Erythroblast (primary cell): ENCODE data around the gene CDK14.
"Not testable (repeated sequence)": the region's sequence is repeated elsewhere in the genome, so short reads cannot be mapped to it uniquely, and the experiment has no call there.

Experiments used
- DNase-seq, 2 experiments: peaks; one replicate each; lab custom pipeline; 2025; lab: John Stamatoyannopoulos, UW
- GATA1 ChIP-seq: IDR thresholded peaks from 2 replicates; pipeline ENCODE4 v1.6.1; 2011; ENCODE audit warnings: low read depth, mild to moderate bottlenecking, control low read depth, low read length, moderate library complexity
- POLR2A ChIP-seq: IDR thresholded peaks from 2 replicates; pipeline ENCODE4 v1.6.1; 2011; ENCODE audit warnings: mild to moderate bottlenecking, low read length

CDK14 gene

DNA sequence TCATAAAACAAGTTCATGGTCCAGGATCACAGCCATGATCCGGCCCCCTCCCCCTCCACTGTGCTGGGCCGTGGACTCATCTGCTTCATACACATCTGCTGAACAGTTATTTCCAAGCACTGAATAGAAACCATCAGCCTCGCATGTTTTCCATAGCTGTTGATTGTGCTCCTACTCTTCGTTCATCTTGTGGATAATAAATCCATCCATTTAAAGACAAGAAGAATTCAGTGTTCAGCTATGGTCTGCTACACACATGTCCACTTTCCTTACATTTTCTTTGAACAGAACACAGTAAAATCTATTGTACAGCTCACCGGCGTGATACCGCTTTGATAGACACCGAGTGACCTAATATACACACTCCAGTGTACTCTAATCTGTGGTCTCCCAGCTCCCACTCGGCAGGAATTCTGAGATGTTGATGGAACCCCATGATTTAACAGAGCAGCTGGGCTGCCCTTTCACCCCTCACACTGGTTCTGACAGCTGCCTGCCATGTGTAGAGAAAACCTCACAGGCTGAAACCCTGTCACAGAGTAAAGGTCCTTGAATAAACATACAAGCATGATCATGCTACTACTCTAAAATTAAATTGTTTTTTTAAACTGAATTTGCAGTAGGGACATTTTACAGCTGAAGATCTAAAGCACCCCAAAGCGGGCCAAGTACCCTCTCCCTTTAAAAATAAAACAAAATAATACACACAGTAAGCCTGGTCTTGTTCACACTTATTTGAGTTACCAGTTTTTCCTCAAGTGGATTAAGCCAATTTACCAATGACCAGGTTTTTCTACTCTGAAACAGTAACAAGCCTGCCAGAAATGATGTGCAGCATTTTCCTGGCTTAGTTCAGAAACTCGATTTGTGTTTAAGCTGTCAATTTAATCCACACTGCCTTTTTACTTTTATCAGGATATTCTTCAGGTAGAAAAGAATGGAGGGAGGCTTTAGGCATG is 573.0 kb downstream of the CDK14 start:
- no peak for TF ChIP-seq POLR2A
- no peak for DNase-seq

DNA sequence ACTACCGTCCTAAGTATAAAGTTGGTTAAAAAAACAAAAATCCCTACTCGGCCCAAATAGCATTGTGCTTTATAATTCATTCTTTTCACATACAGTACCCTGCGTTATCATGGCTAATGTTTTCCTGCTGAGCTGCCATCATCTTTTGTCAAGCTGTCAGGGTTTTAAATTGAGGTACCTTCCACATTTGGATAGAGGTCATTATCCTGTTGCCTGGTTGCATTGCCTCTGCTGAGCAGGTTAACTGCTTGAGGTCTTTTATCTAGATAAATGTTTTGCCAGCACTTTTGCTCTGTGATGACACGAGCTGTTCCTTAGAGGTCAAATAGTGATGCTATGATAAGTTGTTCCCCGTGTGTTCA is 573.7 kb downstream of the CDK14 start:
- TF ChIP-seq POLR2A (no peak), GATA1 (no peak)
- no peak for DNase-seq

DNA sequence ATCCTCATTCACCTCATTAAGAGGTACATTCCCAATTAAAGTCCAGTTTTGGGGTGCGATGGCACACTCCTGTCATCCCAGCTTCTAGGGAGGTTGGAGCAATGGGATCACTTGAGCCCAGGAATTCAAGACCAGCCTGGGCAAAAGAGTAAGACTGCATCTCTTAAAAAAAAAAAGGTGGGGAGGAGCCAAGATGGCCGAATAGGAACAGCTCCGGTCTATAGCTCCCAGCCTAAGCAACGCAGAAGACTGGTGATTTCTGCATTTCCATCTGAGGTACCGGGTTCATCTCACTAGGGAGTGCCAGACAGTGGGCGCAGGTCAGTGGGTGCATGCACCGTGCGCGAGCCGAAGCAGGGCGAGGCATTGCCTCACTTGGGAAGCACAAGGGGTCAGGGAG is 577.1 kb downstream of the CDK14 start:
- DNase-seq = not testable (repeated sequence)

DNA sequence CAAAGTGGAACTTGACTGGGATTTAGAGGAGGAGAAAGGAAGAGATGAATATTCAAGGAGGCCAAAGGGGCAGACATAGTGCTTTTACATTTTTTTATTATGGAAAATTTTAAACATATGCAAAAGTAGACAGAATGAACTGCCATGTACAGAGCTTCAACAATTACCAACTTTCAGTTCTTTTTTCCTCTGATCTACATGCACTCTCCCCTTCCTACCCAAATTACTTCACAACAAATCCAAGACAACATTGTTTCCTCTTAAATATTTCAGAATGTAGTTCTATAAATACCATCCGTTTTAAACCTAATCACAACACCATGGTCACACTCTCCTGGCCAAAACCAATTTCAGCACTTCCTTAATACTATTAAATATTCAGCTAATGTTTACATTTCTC is 584.6 kb downstream of the CDK14 start:
- no peak for DNase-seq
- TF ChIP-seq GATA1 = no peak
- no peak for TF ChIP-seq POLR2A

DNA sequence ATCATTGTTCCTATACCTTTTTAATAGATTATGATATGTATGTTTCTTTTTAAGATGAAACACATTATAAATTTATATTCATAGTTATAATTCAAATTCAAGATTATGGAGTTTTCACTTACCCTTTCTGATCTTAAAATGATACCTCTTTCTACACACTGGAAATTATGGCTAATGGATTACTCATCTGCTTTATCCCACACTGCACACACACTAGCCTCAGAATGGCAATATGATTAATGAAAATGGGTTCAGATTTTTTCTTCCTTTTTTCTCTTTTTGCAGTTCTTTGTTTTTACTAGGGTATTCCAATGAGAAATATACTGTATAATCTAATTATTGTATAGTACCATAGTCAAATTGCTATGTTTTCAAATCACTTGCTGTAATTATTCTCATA is 585.8 kb downstream of the CDK14 start:
- no peak for DNase-seq
- no peak for TF ChIP-seq GATA1
- no peak for TF ChIP-seq POLR2A

DNA sequence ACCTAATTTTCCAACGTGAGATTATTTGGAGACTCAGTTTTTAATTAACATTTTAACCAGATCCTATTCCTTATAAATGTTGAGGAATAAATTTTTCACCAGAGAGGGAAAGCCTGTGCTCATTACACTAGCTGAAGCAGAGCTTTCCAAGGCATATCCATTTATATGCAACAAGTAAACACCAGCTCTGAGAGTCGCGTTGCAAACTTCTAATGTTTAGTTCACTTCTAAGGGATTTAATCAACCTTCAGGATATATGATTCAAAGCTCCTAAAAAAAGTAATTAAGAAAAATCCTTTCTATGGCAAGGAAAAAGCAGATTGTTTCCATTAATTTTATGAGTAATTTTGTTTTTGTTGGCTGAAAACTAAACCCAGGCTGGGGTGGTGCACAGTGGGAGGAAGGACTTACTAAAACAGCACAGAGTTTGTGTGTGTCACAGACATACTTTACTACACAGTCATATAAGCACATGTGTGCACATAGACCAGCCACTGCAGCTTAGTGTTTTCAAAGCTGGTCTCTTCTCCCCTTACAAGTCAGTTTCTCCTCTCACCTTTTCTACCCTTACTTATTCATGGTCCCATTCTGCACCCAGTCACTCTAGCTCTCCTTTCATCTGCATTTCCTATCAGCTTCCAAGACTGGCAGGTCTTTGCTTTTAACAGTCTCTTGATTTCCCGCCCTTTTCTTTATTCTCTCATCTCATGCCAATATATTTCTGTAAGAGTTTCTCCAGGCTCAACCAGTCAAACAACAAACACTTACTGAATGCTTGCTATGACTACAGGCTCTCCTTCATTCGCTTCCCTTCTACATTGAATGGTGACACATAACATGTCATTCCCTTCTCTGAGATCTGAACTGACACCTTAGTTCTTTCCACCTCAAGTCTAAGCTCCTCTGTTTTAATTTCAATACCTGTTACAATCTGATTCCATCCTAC is 587.0 kb downstream of the CDK14 start:
- TF ChIP-seq POLR2A (no peak), GATA1 (no peak)
- DNase-seq = no peak

DNA sequence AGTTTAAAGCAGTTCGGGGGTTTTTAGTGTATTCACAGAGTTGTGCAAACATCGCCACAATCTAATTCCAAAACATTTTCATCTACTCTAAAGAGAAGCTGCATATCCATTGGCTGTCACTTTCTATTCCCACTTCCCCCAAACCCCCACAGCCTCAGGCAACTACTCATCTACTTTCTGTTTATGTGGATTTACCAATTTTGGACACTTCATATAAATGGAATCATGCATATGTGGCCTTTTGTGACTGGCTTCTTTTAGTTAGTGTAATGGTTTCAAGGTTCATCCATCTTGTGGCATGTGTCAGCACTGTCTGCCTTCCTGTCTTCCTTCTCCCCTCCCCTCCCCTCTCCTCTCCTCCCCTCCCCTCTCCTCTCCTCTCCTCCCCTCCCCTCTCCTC is 589.6 kb downstream of the CDK14 start:
- no peak for DNase-seq
- TF ChIP-seq GATA1 (no peak), POLR2A (no peak)

DNA sequence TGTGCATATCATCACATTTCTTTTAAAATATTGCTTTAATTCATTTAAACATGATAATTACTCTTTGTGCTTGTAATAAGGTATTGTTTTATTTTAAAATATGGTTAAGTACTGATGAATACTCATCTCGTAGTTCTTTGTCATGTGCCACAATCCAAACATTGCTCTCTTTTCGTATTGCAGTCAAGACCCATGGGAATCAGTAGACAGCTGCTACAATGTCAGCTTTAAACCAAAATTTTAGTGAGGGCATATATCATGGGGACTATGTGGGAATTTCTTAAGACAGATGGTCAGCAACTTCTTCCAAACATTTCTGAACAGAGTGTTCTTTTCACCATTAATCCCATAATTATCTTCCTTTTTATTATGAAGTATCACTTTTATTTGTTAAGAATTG is 590.9 kb downstream of the CDK14 start:
- no peak for TF ChIP-seq POLR2A
- no peak for DNase-seq

DNA sequence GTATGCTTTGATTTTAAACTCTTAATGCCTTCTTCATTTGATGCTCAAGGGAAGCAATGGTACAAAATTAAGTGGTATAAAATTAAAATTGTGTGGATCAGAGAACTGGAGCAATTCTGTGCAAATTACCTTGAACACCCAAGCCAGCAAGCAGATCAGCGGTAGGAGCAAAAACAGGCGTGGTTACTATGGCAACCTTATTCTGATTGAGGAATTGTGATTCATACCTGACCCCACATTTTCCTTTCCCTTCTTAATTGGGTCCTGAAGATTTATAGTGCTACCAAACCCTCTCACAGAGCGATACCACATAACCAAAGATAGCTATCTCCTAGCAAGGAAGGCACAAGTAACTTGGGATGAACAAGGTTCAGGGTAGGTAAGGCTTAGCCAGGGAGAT is 595.6 kb downstream of the CDK14 start:
- DNase-seq = no peak
- TF ChIP-seq POLR2A = no peak
- TF ChIP-seq GATA1 = no peak

DNA sequence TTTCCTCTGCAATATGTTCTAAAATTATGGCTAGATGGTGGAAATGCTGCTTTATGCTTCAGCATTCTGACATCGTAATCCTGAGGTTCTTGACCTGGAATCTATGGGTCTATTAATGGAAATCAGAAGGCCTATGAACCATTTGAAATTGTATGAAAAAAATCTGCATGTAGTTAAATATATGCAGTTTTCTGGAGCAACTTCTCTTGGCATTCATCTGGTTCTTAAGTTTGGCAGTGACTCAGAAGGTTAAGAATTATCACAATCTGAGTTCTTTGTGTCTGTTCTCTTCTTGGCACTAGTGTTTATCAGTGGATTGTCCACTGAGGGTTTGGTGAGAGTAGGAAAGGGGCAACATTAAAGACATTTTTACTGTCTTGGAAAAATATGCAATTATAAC is 597.0 kb downstream of the CDK14 start:
- DNase-seq = no peak
- TF ChIP-seq GATA1 (no peak), POLR2A (no peak)

DNA sequence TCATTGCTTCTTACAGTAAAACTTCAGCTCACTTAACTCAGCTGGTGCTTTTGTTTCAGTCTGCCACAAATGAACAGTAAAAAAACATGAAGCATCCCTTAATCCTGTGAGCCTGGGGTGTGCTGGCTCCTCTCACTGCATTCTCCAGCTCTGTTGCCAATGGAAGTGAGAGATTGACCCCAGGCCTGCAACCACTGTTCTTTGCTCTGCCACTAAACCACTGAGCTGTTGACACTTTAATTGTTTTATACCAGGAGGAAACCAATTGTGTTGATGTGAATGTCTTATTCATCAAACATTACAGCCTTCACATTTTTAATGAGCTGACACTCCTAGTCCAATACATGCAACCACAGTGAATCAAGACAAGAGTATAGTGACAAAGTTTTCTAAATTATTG is 598.7 kb downstream of the CDK14 start:
- no peak for DNase-seq
- TF ChIP-seq POLR2A = no peak
- no peak for TF ChIP-seq GATA1

DNA sequence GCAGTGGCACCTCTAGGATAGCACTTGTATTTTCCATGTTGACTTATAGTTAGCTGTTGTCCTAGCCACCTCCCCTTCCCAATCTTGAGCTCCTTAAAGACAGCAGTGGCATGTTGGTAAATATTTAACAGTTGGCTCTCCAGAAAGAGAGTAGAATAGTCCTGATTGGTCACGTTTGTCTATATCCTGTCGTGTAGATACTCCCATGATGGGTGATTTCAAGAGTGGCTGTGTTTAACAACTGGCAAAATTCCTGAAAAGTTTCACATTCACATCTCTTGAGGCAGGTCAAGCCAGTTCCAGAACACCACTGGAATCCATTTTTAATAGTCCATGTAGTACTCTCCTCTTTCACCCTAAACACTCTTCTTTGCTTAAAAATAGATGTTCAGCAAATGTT is 599.9 kb downstream of the CDK14 start:
- TF ChIP-seq POLR2A (no peak), GATA1 (no peak)
- no peak for DNase-seq

DNA sequence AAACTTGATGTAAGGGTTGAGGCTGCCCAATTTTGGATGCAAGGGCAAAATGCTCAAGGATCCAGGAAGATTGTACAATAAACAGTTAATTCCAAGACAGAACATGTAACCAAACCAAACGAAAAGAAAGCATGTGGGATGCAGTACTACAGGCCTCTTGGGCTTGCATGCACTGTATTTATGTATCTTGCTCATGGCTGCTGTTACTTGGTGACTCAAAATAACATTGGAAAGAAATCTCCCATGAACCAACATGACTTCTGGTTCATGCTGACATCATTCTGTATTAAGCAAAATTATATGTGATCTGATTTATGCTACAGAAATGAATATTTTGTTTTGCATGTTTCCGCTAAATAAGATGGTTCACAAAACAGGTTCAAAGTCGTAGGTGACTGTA is 602.2 kb downstream of the CDK14 start:
- TF ChIP-seq GATA1 (no peak), POLR2A (no peak)
- no peak for DNase-seq

DNA sequence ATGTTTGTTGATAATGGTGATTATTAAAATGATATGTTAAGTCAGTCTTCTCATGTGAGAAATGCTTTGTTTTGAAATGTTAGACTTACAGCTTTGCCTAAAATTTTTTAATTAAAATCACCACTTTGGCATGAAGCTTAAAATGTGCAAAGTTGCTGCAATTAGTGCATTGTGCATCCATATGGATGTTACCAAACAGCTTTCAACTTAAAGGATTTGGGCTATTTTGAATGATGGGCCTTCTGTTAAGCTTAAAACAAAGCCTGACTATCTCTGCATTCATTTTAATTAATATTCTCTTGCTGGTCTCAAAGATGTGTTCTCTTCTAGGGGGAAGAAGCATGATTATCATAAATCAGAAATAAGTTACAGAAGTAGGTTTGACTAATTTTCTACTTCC is 603.5 kb downstream of the CDK14 start:
- no peak for DNase-seq
- no peak for TF ChIP-seq GATA1
- no peak for TF ChIP-seq POLR2A
